SH-SY5Y (cell line): ENCODE data around the gene GAPDH.

Experiments
- GATA2 ChIP-seq: IDR thresholded peaks from 2 replicates; pipeline ENCODE4 v1.6.1; 2011; ENCODE audit warnings: mild to moderate bottlenecking, low read depth, low read length
- GATA3 ChIP-seq: IDR thresholded peaks from 2 replicates; pipeline ENCODE4 v1.6.1; 2011; ENCODE audit warnings: low read depth, mild to moderate bottlenecking, low read length, moderate library complexity

DNA sequence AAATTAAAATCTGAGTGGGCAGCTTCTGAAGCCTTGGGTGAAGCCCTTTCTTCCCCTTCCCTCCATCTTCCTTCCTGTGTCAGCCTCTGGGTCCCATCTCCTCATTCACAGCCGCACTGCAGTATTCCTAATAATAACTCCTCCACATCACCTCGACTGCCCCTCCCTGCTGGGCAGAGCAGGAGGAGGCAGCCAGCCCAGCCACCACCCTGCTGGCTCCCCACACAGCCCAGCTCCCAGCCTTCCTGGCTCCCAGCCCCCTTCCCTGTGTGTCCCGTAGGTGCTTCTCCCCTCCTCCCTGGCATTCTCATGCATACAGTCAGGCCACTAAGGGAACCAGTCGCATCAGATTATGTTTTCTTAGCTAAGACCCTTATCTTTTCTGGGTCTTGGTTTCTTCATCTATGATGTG, 17.8 kb downstream of the GAPDH start:
- TF ChIP-seq GATA2 (no peak), GATA3 (no peak)
